Keratinocyte (primary cell): ENCODE measurements around the gene MLH1. TPM values are rescaled to one million over a fixed set of nuclear protein-coding genes. Genes with fewer than 3 reads are reported as not detected.

ENCODE experiments used
- DNase-seq: peaks from one replicate; pipeline ENCODE4 v3.0.0-alpha.2; 2011; ENCODE audit warnings: low read depth, missing footprints, low spot score
- FAIRE-seq: peaks from 2 replicates; lab custom pipeline; 2011; peaks lifted over from hg19 to GRCh38; lab: Jason Lieb, UNC
- H2AFZ ChIP-seq: 2 replicates; pipeline ENCODE4 v1.6.0; 2012; ENCODE audit warnings: low read length, control low read depth, inconsistent platforms; ENCODE audit not compliant: control insufficient read depth
- H3K27ac ChIP-seq: 2 replicates; pipeline ENCODE4 v1.5.1; 2011; ENCODE audit warnings: low read length; ENCODE audit not compliant: control insufficient read depth, insufficient read depth
- H3K27me3 ChIP-seq: 3 replicates; pipeline ENCODE4 v1.6.0; 2011; ENCODE audit warnings: low read length; ENCODE audit not compliant: control insufficient read depth, insufficient read depth; ENCODE audit errors: extremely low read depth
- H3K36me3 ChIP-seq, 2 experiments: 2 replicates in 1 of 2; 3 replicates in 1 of 2; pipeline ENCODE4 v1.5.1; 2011; ENCODE audit warnings: low read length in 2 of 2, mild to moderate bottlenecking in 1 of 2; ENCODE audit not compliant: control insufficient read depth in 2 of 2, insufficient read depth in 2 of 2; ENCODE audit errors: extremely low read depth in 1 of 2
- H3K4me1 ChIP-seq: 3 replicates; pipeline ENCODE4 v1.5.1; 2011; ENCODE audit warnings: low read length; ENCODE audit not compliant: control insufficient read depth, insufficient read depth; ENCODE audit errors: extremely low read depth
- H3K4me2 ChIP-seq: 3 replicates; pipeline ENCODE4 v1.6.0; 2011; ENCODE audit warnings: low read depth, low read length; ENCODE audit not compliant: control insufficient read depth, insufficient read depth; ENCODE audit errors: extremely low read depth
- H3K4me3 ChIP-seq, 3 experiments: fragments of 200-600 bp in 1 of 3; sonication (generic) in 1 of 3; 2 replicates in 2 of 3; 3 replicates in 1 of 3; pipeline ENCODE4 v1.5.1; 2011 to 2016; ENCODE audit warnings: low read length in 3 of 3, mild to moderate bottlenecking in 3 of 3, control low read depth in 2 of 3, inconsistent platforms in 1 of 3, low read depth in 1 of 3, mixed read lengths in 1 of 3, mixed run types in 1 of 3, moderate library complexity in 1 of 3; ENCODE audit not compliant: control insufficient read depth in 2 of 3, insufficient read depth in 2 of 3; ENCODE audit errors: extremely low read depth in 1 of 3
- H3K79me2 ChIP-seq: 2 replicates; pipeline ENCODE4 v1.6.0; 2012; ENCODE audit warnings: low read length; ENCODE audit not compliant: control insufficient read depth, insufficient read depth
- H3K9ac ChIP-seq: 3 replicates; pipeline ENCODE4 v1.6.0; 2011; ENCODE audit warnings: low read length; ENCODE audit not compliant: control insufficient read depth, insufficient read depth; ENCODE audit errors: extremely low read depth
- H3K9me1 ChIP-seq: 3 replicates; pipeline ENCODE4 v1.6.0; 2011; ENCODE audit warnings: low read length; ENCODE audit not compliant: control insufficient read depth, insufficient read depth; ENCODE audit errors: extremely low read depth
- H3K9me3 ChIP-seq: 2 replicates; pipeline ENCODE4 v1.5.1; 2012; ENCODE audit warnings: low read depth, low read length; ENCODE audit not compliant: control insufficient read depth
- H4K20me1 ChIP-seq: 3 replicates; pipeline ENCODE4 v1.6.0; 2011; ENCODE audit warnings: low read length; ENCODE audit not compliant: control insufficient read depth, insufficient read depth; ENCODE audit errors: extremely low read depth
- CTCF ChIP-seq, 3 experiments: IDR thresholded peaks in 1 of 3; conservative IDR thresholded peaks in 1 of 3; optimal IDR thresholded peaks in 1 of 3; 2 replicates in 2 of 3; 3 replicates in 1 of 3; pipeline versions ENCODE3 to v1.5.1; 2011; ENCODE audit warnings: low read length in 3 of 3, mild to moderate bottlenecking in 3 of 3, moderate library complexity in 2 of 3, control low read depth in 1 of 3, inconsistent platforms in 1 of 3; ENCODE audit not compliant: insufficient read depth in 2 of 3; ENCODE audit errors: extremely low read depth in 1 of 3
- EZH2 ChIP-seq: IDR thresholded peaks from one replicate; pipeline ENCODE4 v1.6.1; 2012; ENCODE audit warnings: inconsistent platforms, mild to moderate bottlenecking, low read length, moderate library complexity
- dilution Hi-C: fragments of 300-500 bp; cut with MboI; formaldehyde crosslinking; loops from one replicate; pipeline ENCODE4 v1.7.0; 2020; ENCODE audit warnings: low sequenced_read_pairs; ENCODE audit not compliant: extremely low pct_ligation_motif_present
- polyA plus RNA-seq, 5 experiments: library from polyadenylated mRNA; depleted of rRNA in 3 of 5; stranded (reverse) in 3 of 5; stranded (forward) in 1 of 5; unstranded in 1 of 5; fragments of >200 nt; gene quantifications; 1 replicate in 1 of 5; 2 replicates in 3 of 5; 3 replicates in 1 of 5; pipeline versions ENCODE4 v1.2.1 to v1.2.3, GENCODE V29; 2011 to 2012; ENCODE audit warnings: missing spikeins in 2 of 5, low read depth in 1 of 5, low replicate concordance in 1 of 5

MLH1 gene
- polyA plus RNA-seq, 1 donor (not counting 4 experiments of a cell fraction or from before 2014, with no cell fraction given): 44.7 TPM

- Histone ChIP-seq H3K9me3 (no peaks in the 10 kb centered on the region), H4K20me1 (peaks cover 3% of the 10 kb centered on the region), H3K36me3 (peaks cover 10 to 18% of the 10 kb centered on the region in 2 experiments), H3K27me3 (no peaks in the 10 kb centered on the region), H3K9ac (no peak overlapping the region), H3K79me2 (no peaks in the 10 kb centered on the region), H3K4me3 (no peak overlapping the region), H3K4me2 (no peak overlapping the region), H2AFZ (no peak overlapping the region), H3K9me1 (no peaks in the 10 kb centered on the region), H3K4me1 (peaks cover 6% of the 10 kb centered on the region), H3K27ac (no peak overlapping the region)
- dilution Hi-C loops: no loop called here
- FAIRE-seq (no peak), DNase-seq (no peak)
- no peak for TF ChIP-seq EZH2
- no peak for TF ChIP-seq CTCF (optimal IDR thresholded peaks at IDR 0.05 in 1 of 3, IDR thresholded peaks at IDR 0.05 in 1 of 3, conservative IDR thresholded peaks at IDR 0.05 in 1 of 3; ENCODE audit: extremely low read depth in 1 of 3, insufficient read depth in 2 of 3, low read length in 3 of 3)
These were observed 35.0 kb downstream of the MLH1 start for GRCh38 chr3:37028329-37028728.

- Histone ChIP-seq H3K4me2 (no peak overlapping the region), H4K20me1 (peaks cover 3% of the 10 kb centered on the region), H3K9ac (no peak overlapping the region), H3K4me3 (no peak overlapping the region), H3K27ac (no peak overlapping the region), H3K79me2 (no peaks in the 10 kb centered on the region), H2AFZ (no peak overlapping the region), H3K36me3 (peaks cover 7 to 18% of the 10 kb centered on the region in 2 experiments), H3K9me1 (no peaks in the 10 kb centered on the region), H3K27me3 (no peaks in the 10 kb centered on the region), H3K4me1 (peaks cover 6% of the 10 kb centered on the region), H3K9me3 (no peaks in the 10 kb centered on the region)
- FAIRE-seq (no peak), DNase-seq (no peak)
- dilution Hi-C loops: no loop called here
- TF ChIP-seq CTCF (optimal IDR thresholded peaks at IDR 0.05 in 1 of 3, IDR thresholded peaks at IDR 0.05 in 1 of 3, conservative IDR thresholded peaks at IDR 0.05 in 1 of 3; ENCODE audit: extremely low read depth in 1 of 3, insufficient read depth in 2 of 3, low read length in 3 of 3) (no peak), EZH2 (no peak)
These were observed 35.8 kb downstream of the MLH1 start for GRCh38 chr3:37029111-37029510.
